SK-N-SH (cell line): ENCODE data around the gene WDR11. TPM values are rescaled to one million over a fixed set of nuclear protein-coding genes. Genes with fewer than 3 reads are reported as not detected.

ENCODE experiments used
- CTCF ChIA-PET: fragments of 300-600, 350-600 bp; formaldehyde crosslinking; extraction: SDS; loops from one replicate; lab custom pipeline; 2021; lab: Yijun Ruan, JAX
- POLR2A ChIA-PET: fragments of 350-600 bp; sonication (Branson Sonifier 250); formaldehyde crosslinking; extraction: SDS; loops from one replicate; lab custom pipeline; 2020; ENCODE audit warnings: antibody characterized with exemption, inconsistent platforms; lab: Yijun Ruan, JAX
- DNase-seq: peaks from one replicate; pipeline ENCODE4 v3.0.0; 2012
- H2AFZ ChIP-seq: fragments of 200-600 bp; sonication (generic); 2 replicates; pipeline ENCODE4 v1.8.1; 2016; ENCODE audit warnings: antibody characterized with exemption, mild to moderate bottlenecking, low read depth
- H3F3A ChIP-seq: fragments of 200-600 bp; sonication (generic); replicated peaks from 2 replicates; pipeline ENCODE3; 2016; ENCODE audit warnings: antibody characterized with exemption, mild to moderate bottlenecking; ENCODE audit not compliant: insufficient read depth
- H3K27ac ChIP-seq, 2 experiments: fragments of 200-500 bp in 1 of 2; fragments of 200-600 bp in 1 of 2; sonication (Bioruptor generic) in 1 of 2; sonication (generic), shearing (Covaris generic) in 1 of 2; 2 replicates each; pipeline versions ENCODE4 v1.5.1 to v1.6.1; 2014 to 2016; ENCODE audit warnings: low read depth in 2 of 2, inconsistent platforms in 1 of 2, low read length in 1 of 2, mild to moderate bottlenecking in 1 of 2, mixed read lengths in 1 of 2
- H3K27me3 ChIP-seq: fragments of 200-600 bp; sonication (generic), shearing (Covaris generic); 2 replicates; pipeline ENCODE4 v1.6.1; 2016; ENCODE audit warnings: mixed run types; ENCODE audit not compliant: insufficient read depth
- H3K36me3 ChIP-seq, 2 experiments: fragments of 200-500 bp in 1 of 2; fragments of 200-600 bp in 1 of 2; sonication (Bioruptor generic) in 1 of 2; sonication (generic) in 1 of 2; replicated peaks in 1 of 2; 2 replicates each; pipeline versions ENCODE3 to v1.5.1; 2014 to 2016; ENCODE audit warnings: low read length in 1 of 2, mild to moderate bottlenecking in 1 of 2; ENCODE audit not compliant: insufficient read depth in 2 of 2, control insufficient read depth in 1 of 2
- H3K4me1 ChIP-seq, 2 experiments: fragments of 200-500 bp in 1 of 2; fragments of 200-600 bp in 1 of 2; sonication (Bioruptor generic) in 1 of 2; sonication (generic), shearing (Covaris generic) in 1 of 2; 2 replicates each; pipeline versions ENCODE4 v1.5.1 to v1.6.1; 2014 to 2016; ENCODE audit warnings: low read depth in 1 of 2, low read length in 1 of 2, mixed run types in 1 of 2; ENCODE audit not compliant: insufficient read depth in 2 of 2, control insufficient read depth in 1 of 2
- H3K4me2 ChIP-seq: fragments of 200-600 bp; sonication (generic), shearing (Covaris generic); 2 replicates; pipeline ENCODE4 v1.6.1; 2017; ENCODE audit warnings: mixed run types
- H3K4me3 ChIP-seq, 2 experiments: fragments of 200-500 bp in 1 of 2; fragments of 200-600 bp in 1 of 2; sonication (Bioruptor generic) in 1 of 2; sonication (generic), shearing (Covaris generic) in 1 of 2; 2 replicates each; pipeline versions ENCODE4 v1.5.1 to v1.8.1; 2014 to 2016; ENCODE audit warnings: low read depth in 2 of 2, inconsistent platforms in 1 of 2, low read length in 1 of 2, mild to moderate bottlenecking in 1 of 2, mixed read lengths in 1 of 2, moderate library complexity in 1 of 2
- H3K79me2 ChIP-seq: fragments of 200-600 bp; sonication (generic); 2 replicates; pipeline ENCODE4 v1.8.1; 2017; ENCODE audit warnings: mild to moderate bottlenecking; ENCODE audit not compliant: insufficient read depth
- H3K9ac ChIP-seq: fragments of 200-600 bp; sonication (generic); 2 replicates; pipeline ENCODE4 v1.6.1; 2017; ENCODE audit warnings: mixed run types
- H3K9me2 ChIP-seq: fragments of 200-600 bp; sonication (generic); 2 replicates; pipeline ENCODE4 v1.6.1; 2017; ENCODE audit warnings: mixed run types
- H3K9me3 ChIP-seq: fragments of 200-600 bp; sonication (generic); 2 replicates; pipeline ENCODE4 v1.6.1; 2017; ENCODE audit warnings: mixed run types, mild to moderate bottlenecking, moderate library complexity
- H4K20me1 ChIP-seq: fragments of 200-600 bp; sonication (generic); 2 replicates; pipeline ENCODE4 v1.6.1; 2017; ENCODE audit warnings: mild to moderate bottlenecking, mixed run types; ENCODE audit not compliant: insufficient read depth
- CHD2 ChIP-seq: fragments of 150-350 bp; IDR thresholded peaks from 2 replicates; pipeline ENCODE4 v1.6.1; 2018; ENCODE audit warnings: low read length; ENCODE audit not compliant: partially characterized antibody
- CTCF ChIP-seq: fragments of 200-600 bp; sonication (generic); IDR thresholded peaks from 2 replicates; pipeline ENCODE4 v1.6.1; 2017; ENCODE audit warnings: antibody characterized with exemption, mild to moderate bottlenecking, moderate library complexity
- EZH2phosphoT487 ChIP-seq: fragments of 200-600 bp; sonication (generic); IDR thresholded peaks from 2 replicates; pipeline ENCODE4 v1.6.1; 2017; ENCODE audit warnings: low read depth, mixed run types, mild to moderate bottlenecking, antibody characterized with exemption, moderate library complexity, borderline replicate concordance
- FOSL2 ChIP-seq: IDR thresholded peaks from 2 replicates; pipeline ENCODE4 v1.4.0; 2012; ENCODE audit warnings: low read depth, mild to moderate bottlenecking, moderate library complexity, borderline replicate concordance
- FOXJ3 ChIP-seq: sonication (generic); formaldehyde crosslinking; IDR thresholded peaks from 2 replicates; pipeline ENCODE4 v1.5.1; 2020; ENCODE audit warnings: mild to moderate bottlenecking, missing genetic modification reagents
- FOXM1 ChIP-seq: IDR thresholded peaks from 2 replicates; pipeline ENCODE4 v1.4.0; 2012; ENCODE audit warnings: low read depth, mild to moderate bottlenecking
- IRF3 ChIP-seq: fragments of 150-350 bp; IDR thresholded peaks from 2 replicates; pipeline ENCODE4 v1.6.1; 2016; ENCODE audit warnings: mild to moderate bottlenecking, low read depth, low read length
- JUND ChIP-seq: IDR thresholded peaks from 2 replicates; pipeline ENCODE4 v1.4.0; 2012
- MAX ChIP-seq: IDR thresholded peaks from 2 replicates; pipeline ENCODE4 v1.4.0; 2012; ENCODE audit warnings: low read depth
- MXI1 ChIP-seq: IDR thresholded peaks from 2 replicates; pipeline ENCODE4 v1.6.1; 2012; ENCODE audit warnings: mild to moderate bottlenecking, low read depth, low read length, improper control_type of control experiment
- PBX3 ChIP-seq: IDR thresholded peaks from 2 replicates; pipeline ENCODE4; 2012
- POLR2AphosphoS5 ChIP-seq: IDR thresholded peaks from 2 replicates; pipeline ENCODE4 v1.6.1; 2012; ENCODE audit warnings: low read depth, low read length
- RAD21 ChIP-seq: IDR thresholded peaks from 2 replicates; pipeline ENCODE4 v1.6.1; 2012; ENCODE audit warnings: mild to moderate bottlenecking, low read length
- RCOR1 ChIP-seq: fragments of 150-350 bp; IDR thresholded peaks from 2 replicates; pipeline ENCODE4 v1.6.1; 2017; ENCODE audit warnings: antibody characterized with exemption, low read length
- REST ChIP-seq: IDR thresholded peaks from 2 replicates; pipeline ENCODE4 v1.6.1; 2012; ENCODE audit warnings: mild to moderate bottlenecking, low read depth, low read length, moderate library complexity
- RXRA ChIP-seq: IDR thresholded peaks from 2 replicates; pipeline ENCODE4 v1.4.0; 2012; ENCODE audit warnings: low read depth, mild to moderate bottlenecking, borderline replicate concordance
- TCF12 ChIP-seq: IDR thresholded peaks from 2 replicates; pipeline ENCODE4 v1.4.0; 2012
- TEAD4 ChIP-seq: IDR thresholded peaks from 2 replicates; pipeline ENCODE4 v1.4.0; 2012; ENCODE audit warnings: mild to moderate bottlenecking, borderline replicate concordance; ENCODE audit not compliant: insufficient read depth
- USF1 ChIP-seq: IDR thresholded peaks from 2 replicates; pipeline ENCODE4 v1.4.0; 2012; ENCODE audit warnings: low read depth, borderline replicate concordance
- YY1 ChIP-seq: IDR thresholded peaks from 2 replicates; pipeline ENCODE4 v1.4.0; 2012; ENCODE audit warnings: low read depth, mild to moderate bottlenecking
- WGBS: methylation state at CpG from one replicate; pipeline ENCODE4 v1.1.6; 2017; ENCODE audit warnings: low lambda C conversion rate; 5-methylcytosine and 5-hydroxymethylcytosine counted together
- polyA plus RNA-seq, 3 experiments: library from polyadenylated mRNA; depleted of rRNA; stranded (reverse); fragments of >200 nt; gene quantifications; 2 replicates each; pipeline ENCODE4 v1.2.3, GENCODE V29; 2012

Gene WDR11
- polyA plus RNA-seq, 1 of the 3 experiments (the other 2 are of a cell fraction), result 35.1 TPM

- WGBS, result 13% methylated on average over 4 of the region's 4 CpGs
- ChIA-PET CTCF (interaction anchor here (1.0 to 1.7 kb wide), 3 partner anchors 9 to 11 kb away, joined by 4 to 6 read pairs (median 5); no protein-coding TSS in a partner anchor), POLR2A (no interaction called here)
- Histone ChIP-seq H3K4me1 (peaks cover 0 to 13% of the 10 kb centered on the region in 2 experiments; a peak in 1 of 4 replicates), H3K4me3 (no peak overlapping the region), H3K27ac (no peak overlapping the region), H3K9ac (no peak overlapping the region), H3K27me3 (no peaks in the 10 kb centered on the region), H2AFZ (no peak overlapping the region), H3K36me3 (no peaks in the 10 kb centered on the region), H3K4me2 (no peak overlapping the region), H3F3A (no peaks in the 10 kb centered on the region), H3K9me2 (no peaks in the 10 kb centered on the region), H4K20me1 (no peaks in the 10 kb centered on the region), H3K79me2 (no peaks in the 10 kb centered on the region), H3K9me3 (no peaks in the 10 kb centered on the region)
- no peak for DNase-seq
- TF ChIP-seq MAX (no peak), RCOR1 (no peak), RAD21 (no peak), POLR2AphosphoS5 (no peak), FOSL2 (no peak), TCF12 (no peak), FOXM1 (no peak), YY1 (no peak), CTCF (no peak), IRF3 (no peak), CHD2 (no peak), EZH2phosphoT487 (no peak), JUND (no peak), TEAD4 (no peak), RXRA (no peak), PBX3 (no peak), USF1 (no peak), REST (no peak), FOXJ3 (CRISPR knock-in tag) (no peak), MXI1 (no peak)
Observed at GRCh38 chr10:120931999-120932398, 80.8 kb downstream of the WDR11 start.
